Measurements from ENCODE around the gene ANKS6. TPM values are rescaled to one million over a fixed set of nuclear protein-coding genes. Genes with fewer than 3 reads are reported as not detected.

ANKS6 gene
- total and polyA plus RNA-seq, 10 of the 15 experiments (the other 5 are each of a cell fraction or from before 2014, with no cell fraction given), result 2.0 to 16.2 (median 6.1) TPM

GRCh38 chr9:98833090-98833956, 37.0 kb upstream of the ANKS6 start:
- SMC1A ChIA-PET (ENCODE audit: uncharacterized antibody, unreplicated experiment), result no interaction called here
- POLR2A ChIA-PET, result no interaction called here
- ATAC-seq (no peak), FAIRE-seq (no peak), DNase-seq (ENCODE audit: low read depth, low spot score) (no peak)
- Histone ChIP-seq H3K4me1 (ENCODE audit: control insufficient read depth, insufficient read depth, low read length) (no peaks in the 10 kb centered on the region), H3K4me3 (no peak overlapping the region), H3K36me3 (ENCODE audit: control insufficient read depth in 2 of 2, insufficient read depth in 2 of 2, low read length in 1 of 2) (no peaks in the 10 kb centered on the region), H4K20me1 (ENCODE audit: control insufficient read depth, insufficient read depth) (no peaks in the 10 kb centered on the region), H3K27ac (ENCODE audit: control insufficient read depth, insufficient read depth) (no peak overlapping the region), H3K4me2 (ENCODE audit: control insufficient read depth, insufficient read depth) (no peak overlapping the region), H2AFZ (ENCODE audit: control insufficient read depth, low read depth, low read length) (no peak overlapping the region), H3K9ac (ENCODE audit: control insufficient read depth, insufficient read depth, low read length) (no peak overlapping the region), H3K9me3 (replicated peaks; ENCODE audit: control insufficient read depth, insufficient read depth, low read length) (no peaks in the 10 kb centered on the region), H3K79me2 (ENCODE audit: control insufficient read depth, insufficient read depth, low read length) (no peaks in the 10 kb centered on the region), H3K27me3 (replicated peaks in 1 of 2; ENCODE audit: control insufficient read depth in 2 of 2, insufficient read depth in 2 of 2, low read length in 1 of 2) (no peaks in the 10 kb centered on the region; a peak in 1 of 4 replicates)
- intact Hi-C loops (cut with micrococcal nuclease; ENCODE audit: unreplicated experiment), result no loop called here
- RAD21 ChIA-PET (ENCODE audit: unreplicated experiment), result no interaction called here
- BruUV-seq (replicated peaks), result no TSS peak
- 53% methylated on average over 9 of the region's 9 CpGs for WGBS (ENCODE audit: insufficient coverage, insufficient replicate concordance, low lambda C conversion rate, missing lambda C conversion rate)
- in situ Hi-C loops (cut with MboI), result no loop called here
- CTCF ChIA-PET, result interaction anchor here (1.0 kb wide), 1 partner anchor 15 kb away, joined by 3 read pairs; no protein-coding TSS in a partner anchor
- no peak for TF ChIP-seq KAT2A (conservative IDR thresholded peaks at IDR 0.05; ENCODE audit: control insufficient read depth, low read depth, low read length)
- TF ChIP-seq CEBPZ (IDR thresholded peaks at IDR 0.05; ENCODE audit: low read depth, low read length), result no peak
- TF ChIP-seq PAX8 (IDR thresholded peaks at IDR 0.05), result no peak
- TF ChIP-seq BCLAF1 (IDR thresholded peaks at IDR 0.05), result no peak
- TF ChIP-seq HSF1 (IDR thresholded peaks at IDR 0.05; ENCODE audit: low read depth, low read length), result no peak
- no peak for TF ChIP-seq NR2C1 (IDR thresholded peaks at IDR 0.05)
- TF ChIP-seq IRF4 (IDR thresholded peaks at IDR 0.05; ENCODE audit: low read depth, low read length), result no peak
- TF ChIP-seq RB1 (IDR thresholded peaks at IDR 0.05; ENCODE audit: borderline replicate concordance), result no peak
- no peak for TF ChIP-seq SRF (IDR thresholded peaks at IDR 0.05; ENCODE audit: low read depth in 2 of 2, low read length in 2 of 2)
- no peak for TF ChIP-seq SUZ12 (IDR thresholded peaks at IDR 0.05; ENCODE audit: unreplicated experiment)
- TF ChIP-seq BHLHE40 (IDR thresholded peaks at IDR 0.05; ENCODE audit: borderline replicate concordance in 1 of 2, low read depth in 2 of 2, low read length in 1 of 2), result no peak
- no peak for TF ChIP-seq ZNF274 (IDR thresholded peaks at IDR 0.05; ENCODE audit: insufficient read depth, insufficient read length)
- no peak for TF ChIP-seq MTA3 (IDR thresholded peaks at IDR 0.05; ENCODE audit: borderline replicate concordance, low read length)
- TF ChIP-seq RBBP5 (conservative IDR thresholded peaks at IDR 0.05), result no peak
- no peak for TF ChIP-seq CBX3 (IDR thresholded peaks at IDR 0.05; ENCODE audit: borderline replicate concordance, low read depth)
- no peak for TF ChIP-seq TARDBP (IDR thresholded peaks at IDR 0.05; ENCODE audit: borderline replicate concordance)
- TF ChIP-seq MEF2A (IDR thresholded peaks at IDR 0.05; ENCODE audit: insufficient read depth, low read depth, low read length), result no peak
